ENCODE measurements around the gene S100A10.

Gene S100A10

GRCh38 chr1:151942882-151943281, 50.8 kb downstream of the S100A10 start:
- H3K9me3 ChIP-seq (ENCODE audit: insufficient read depth, low read length) = no peaks in the 10 kb centered on the region
- H3K4me1 ChIP-seq (ENCODE audit: insufficient read depth, insufficient read length) = peaks cover 5% of the 10 kb centered on the region
- no peaks in the 10 kb centered on the region for H3K27me3 ChIP-seq (ENCODE audit: insufficient read depth, insufficient read length)
- H3K4me3 ChIP-seq (ENCODE audit: insufficient read length, low read depth) = no peak overlapping the region
- no peaks in the 10 kb centered on the region for H3K36me3 ChIP-seq (ENCODE audit: insufficient read depth, insufficient read length, low read length)
- H3K9ac ChIP-seq (ENCODE audit: insufficient read length, low read depth) = no peak overlapping the region
- no peak for DNase-seq (ENCODE audit: low read depth, low spot score)
- TF ChIP-seq YY1 (IDR thresholded peaks at IDR 0.05; ENCODE audit: insufficient read depth, insufficient read length) = no peak
- no peak for TF ChIP-seq SUZ12 (IDR thresholded peaks at IDR 0.05; ENCODE audit: extremely low read depth, insufficient read depth, insufficient read length)
- TF ChIP-seq ZNF274 (IDR thresholded peaks at IDR 0.05; ENCODE audit: low read depth, low read length) = no peak

GRCh38 chr1:151940541-151940940, 53.1 kb downstream of the S100A10 start:
- no peak overlapping the region for H3K9ac ChIP-seq (ENCODE audit: insufficient read length, low read depth)
- no peak overlapping the region for H3K4me3 ChIP-seq (ENCODE audit: insufficient read length, low read depth)

GRCh38 chr1:151939779-151940178, 53.9 kb downstream of the S100A10 start:
- no peaks in the 10 kb centered on the region for H3K27me3 ChIP-seq (ENCODE audit: insufficient read depth, insufficient read length)
- TF ChIP-seq SUZ12 (IDR thresholded peaks at IDR 0.05; ENCODE audit: extremely low read depth, insufficient read depth, insufficient read length) (no peak), ZNF274 (IDR thresholded peaks at IDR 0.05; ENCODE audit: low read depth, low read length) (no peak), YY1 (IDR thresholded peaks at IDR 0.05; ENCODE audit: insufficient read depth, insufficient read length) (no peak)
- DNase-seq (ENCODE audit: low read depth, low spot score) = no peak
- no peak overlapping the region for H3K4me3 ChIP-seq (ENCODE audit: insufficient read length, low read depth)
- no peak overlapping the region for H3K9ac ChIP-seq (ENCODE audit: insufficient read length, low read depth)
- H3K9me3 ChIP-seq (ENCODE audit: insufficient read depth, low read length) = no peaks in the 10 kb centered on the region
- no peaks in the 10 kb centered on the region for H3K4me1 ChIP-seq (ENCODE audit: insufficient read depth, insufficient read length)
- H3K36me3 ChIP-seq (ENCODE audit: insufficient read depth, insufficient read length, low read length) = no peaks in the 10 kb centered on the region

More at GRCh38 chr1:151940541-151940940, 53.1 kb downstream of the S100A10 start:
- no peak for TF ChIP-seq SUZ12 (IDR thresholded peaks at IDR 0.05; ENCODE audit: extremely low read depth, insufficient read depth, insufficient read length)
- TF ChIP-seq ZNF274 (IDR thresholded peaks at IDR 0.05; ENCODE audit: low read depth, low read length) = no peak
- TF ChIP-seq YY1 (IDR thresholded peaks at IDR 0.05; ENCODE audit: insufficient read depth, insufficient read length) = no peak
- Histone ChIP-seq H3K36me3 (ENCODE audit: insufficient read depth, insufficient read length, low read length) (no peaks in the 10 kb centered on the region), H3K9me3 (ENCODE audit: insufficient read depth, low read length) (no peaks in the 10 kb centered on the region), H3K27me3 (ENCODE audit: insufficient read depth, insufficient read length) (no peaks in the 10 kb centered on the region), H3K4me1 (ENCODE audit: insufficient read depth, insufficient read length) (no peaks in the 10 kb centered on the region)
- no peak for DNase-seq (ENCODE audit: low read depth, low spot score)

GRCh38 chr1:151939141-151939540, 54.5 kb downstream of the S100A10 start:
- H3K4me1 ChIP-seq (ENCODE audit: insufficient read depth, insufficient read length) = no peaks in the 10 kb centered on the region
- no peak for TF ChIP-seq ZNF274 (IDR thresholded peaks at IDR 0.05; ENCODE audit: low read depth, low read length)
- no peak for TF ChIP-seq YY1 (IDR thresholded peaks at IDR 0.05; ENCODE audit: insufficient read depth, insufficient read length)
- no peak for TF ChIP-seq SUZ12 (IDR thresholded peaks at IDR 0.05; ENCODE audit: extremely low read depth, insufficient read depth, insufficient read length)
- DNase-seq (ENCODE audit: low read depth, low spot score) = no peak
- no peaks in the 10 kb centered on the region for H3K27me3 ChIP-seq (ENCODE audit: insufficient read depth, insufficient read length)
- no peaks in the 10 kb centered on the region for H3K9me3 ChIP-seq (ENCODE audit: insufficient read depth, low read length)
- H3K36me3 ChIP-seq (ENCODE audit: insufficient read depth, insufficient read length, low read length) = no peaks in the 10 kb centered on the region
- H3K9ac ChIP-seq (ENCODE audit: insufficient read length, low read depth) = no peak overlapping the region
- no peak overlapping the region for H3K4me3 ChIP-seq (ENCODE audit: insufficient read length, low read depth)

GRCh38 chr1:151936653-151937052, 57.0 kb downstream of the S100A10 start:
- DNase-seq (ENCODE audit: low read depth, low spot score) = no peak
- TF ChIP-seq YY1 (IDR thresholded peaks at IDR 0.05; ENCODE audit: insufficient read depth, insufficient read length) (no peak), SUZ12 (IDR thresholded peaks at IDR 0.05; ENCODE audit: extremely low read depth, insufficient read depth, insufficient read length) (no peak), ZNF274 (IDR thresholded peaks at IDR 0.05; ENCODE audit: low read depth, low read length) (no peak)
- H3K27me3 ChIP-seq (ENCODE audit: insufficient read depth, insufficient read length) = no peaks in the 10 kb centered on the region
- H3K4me3 ChIP-seq (ENCODE audit: insufficient read length, low read depth) = no peak overlapping the region
- H3K36me3 ChIP-seq (ENCODE audit: insufficient read depth, insufficient read length, low read length) = no peaks in the 10 kb centered on the region
- no peaks in the 10 kb centered on the region for H3K4me1 ChIP-seq (ENCODE audit: insufficient read depth, insufficient read length)
- H3K9me3 ChIP-seq (ENCODE audit: insufficient read depth, low read length) = no peaks in the 10 kb centered on the region
- no peak overlapping the region for H3K9ac ChIP-seq (ENCODE audit: insufficient read length, low read depth)

GRCh38 chr1:151935894-151936602, 57.6 kb downstream of the S100A10 start:
- no peak for DNase-seq (ENCODE audit: low read depth, low spot score)
- H3K27me3 ChIP-seq (ENCODE audit: insufficient read depth, insufficient read length) = no peaks in the 10 kb centered on the region
- no peak for TF ChIP-seq YY1 (IDR thresholded peaks at IDR 0.05; ENCODE audit: insufficient read depth, insufficient read length)
- no peak for TF ChIP-seq SUZ12 (IDR thresholded peaks at IDR 0.05; ENCODE audit: extremely low read depth, insufficient read depth, insufficient read length)
- no peak for TF ChIP-seq ZNF274 (IDR thresholded peaks at IDR 0.05; ENCODE audit: low read depth, low read length)
- no peaks in the 10 kb centered on the region for H3K36me3 ChIP-seq (ENCODE audit: insufficient read depth, insufficient read length, low read length)
- H3K4me3 ChIP-seq (ENCODE audit: insufficient read length, low read depth) = no peak overlapping the region
- no peak overlapping the region for H3K9ac ChIP-seq (ENCODE audit: insufficient read length, low read depth)
- no peaks in the 10 kb centered on the region for H3K9me3 ChIP-seq (ENCODE audit: insufficient read depth, low read length)
- H3K4me1 ChIP-seq (ENCODE audit: insufficient read depth, insufficient read length) = no peaks in the 10 kb centered on the region

- no peak for DNase-seq (ENCODE audit: low read depth, low spot score)
- no peak overlapping the region for H3K9ac ChIP-seq (ENCODE audit: insufficient read length, low read depth)
- no peaks in the 10 kb centered on the region for H3K27me3 ChIP-seq (ENCODE audit: insufficient read depth, insufficient read length)
- H3K4me1 ChIP-seq (ENCODE audit: insufficient read depth, insufficient read length) = no peaks in the 10 kb centered on the region
- H3K36me3 ChIP-seq (ENCODE audit: insufficient read depth, insufficient read length, low read length) = no peaks in the 10 kb centered on the region
- TF ChIP-seq SUZ12 (IDR thresholded peaks at IDR 0.05; ENCODE audit: extremely low read depth, insufficient read depth, insufficient read length) = no peak
- no peak for TF ChIP-seq YY1 (IDR thresholded peaks at IDR 0.05; ENCODE audit: insufficient read depth, insufficient read length)
- no peak for TF ChIP-seq ZNF274 (IDR thresholded peaks at IDR 0.05; ENCODE audit: low read depth, low read length)
- no peak overlapping the region for H3K4me3 ChIP-seq (ENCODE audit: insufficient read length, low read depth)
- H3K9me3 ChIP-seq (ENCODE audit: insufficient read depth, low read length) = no peaks in the 10 kb centered on the region
Observed at GRCh38 chr1:151935154-151935553, 58.5 kb downstream of the S100A10 start.

Measured in NT2/D1 (cell line).